Tibial artery (tissue), 4 donors: Measurements from ENCODE around the gene C7orf33.

Experiments
- DNase-seq, 2 donors: peaks; one replicate each; pipeline ENCODE4 v3.0.0-alpha.2; 2019
- H3K27ac ChIP-seq, 2 donors: fragments of 200-600 bp; sonication (generic) in 1 of 2; 1 replicate in 1 of 2; 2 replicates in 1 of 2; pipeline ENCODE4 v1.5.1; 2018 to 2019; ENCODE audit warnings: mild to moderate bottlenecking in 1 of 2
- H3K27me3 ChIP-seq, 2 donors: fragments of 200-600 bp; sonication (generic) in 1 of 2; one replicate each; pipeline versions ENCODE4 v1.5.1 to v1.6.0; 2016 to 2019
- H3K36me3 ChIP-seq, 3 donors: fragments of 200-600 bp; sonication (generic) in 2 of 3; one replicate each; pipeline ENCODE4 v1.5.1; 2016 to 2019; ENCODE audit warnings: mild to moderate bottlenecking in 2 of 3
- H3K4me1 ChIP-seq, 4 donors: fragments of 200-600 bp; sonication (generic) in 2 of 4; 1 replicate in 3 of 4; 2 replicates in 1 of 4; pipeline ENCODE4 v1.5.1; 2016 to 2019
- H3K4me3 ChIP-seq, 2 donors: fragments of 200-600 bp; sonication (generic) in 1 of 2; 1 replicate in 1 of 2; 2 replicates in 1 of 2; pipeline ENCODE4 v1.5.1; 2018 to 2019; ENCODE audit warnings: mild to moderate bottlenecking in 2 of 2
- H3K9me3 ChIP-seq, 3 donors: fragments of 200-600 bp; sonication (generic) in 1 of 3; one replicate each; pipeline ENCODE4 v1.5.1; 2016 to 2019
- intact Hi-C: fragments of 100-400 bp; cut with DNase I; formaldehyde crosslinking; loops from one replicate; pipeline ENCODE4 v1.15.0; 2023; ENCODE audit warnings: low total_unique reads
- TF ChIP-seq, protein P1 (sequence below), 2 experiments: fragments of 200-600 bp in 1 of 2; fragments of 450-650 bp in 1 of 2; IDR thresholded peaks; one replicate each; pipeline ENCODE4 v1.5.1; 2017 to 2019; ENCODE audit warnings: antibody characterized with exemption in 2 of 2, mild to moderate bottlenecking in 1 of 2, moderate library complexity in 1 of 2

C7orf33 gene, protein sequence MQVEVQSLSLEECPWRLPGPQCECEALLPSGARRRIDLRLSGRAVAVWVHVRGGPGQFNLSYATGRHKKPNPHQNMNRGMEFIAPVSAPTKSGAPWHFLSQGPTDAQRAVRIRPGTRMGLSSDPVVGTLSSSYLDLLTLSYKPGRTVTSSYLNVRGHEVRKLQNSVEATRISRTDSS

DNA sequence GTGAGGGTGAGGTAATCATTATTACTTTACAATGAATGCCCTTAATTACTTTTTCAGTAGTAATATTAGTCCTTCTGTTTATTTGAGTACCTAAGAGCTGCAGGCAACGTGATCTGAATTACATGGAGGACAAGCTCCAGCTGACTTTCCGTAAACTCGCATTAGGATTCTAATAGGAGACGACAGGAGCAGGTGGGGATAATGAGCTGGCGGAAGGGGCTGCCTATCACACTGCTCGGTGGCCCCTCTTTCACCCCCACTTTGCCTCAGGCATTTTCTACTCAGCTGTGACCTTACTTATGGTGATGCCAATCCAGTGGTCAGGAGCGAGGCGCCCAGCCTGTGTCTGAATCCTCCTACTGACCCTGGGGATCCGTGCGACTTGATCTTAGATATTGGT lies at the start of gene C7orf33:
Gene C7orf33, plus strand, starts transcription at position 296 of the 400 bp plus-strand sequence. CDS start 160 bp downstream, outside the sequence.
- Histone ChIP-seq H3K36me3 (no peaks in the 10 kb centered on the region), H3K4me1 (no peaks in the 10 kb centered on the region), H3K9me3 (no peaks in the 10 kb centered on the region), H3K4me3 (no peak within 1 kb of the TSS), H3K27ac (no peak within 1 kb of the TSS), H3K27me3 (peaks cover 0 to 32% of the 10 kb centered on the region in 2 donors)
- intact Hi-C loops, result no loop called here
- TF ChIP-seq, protein P1, sequence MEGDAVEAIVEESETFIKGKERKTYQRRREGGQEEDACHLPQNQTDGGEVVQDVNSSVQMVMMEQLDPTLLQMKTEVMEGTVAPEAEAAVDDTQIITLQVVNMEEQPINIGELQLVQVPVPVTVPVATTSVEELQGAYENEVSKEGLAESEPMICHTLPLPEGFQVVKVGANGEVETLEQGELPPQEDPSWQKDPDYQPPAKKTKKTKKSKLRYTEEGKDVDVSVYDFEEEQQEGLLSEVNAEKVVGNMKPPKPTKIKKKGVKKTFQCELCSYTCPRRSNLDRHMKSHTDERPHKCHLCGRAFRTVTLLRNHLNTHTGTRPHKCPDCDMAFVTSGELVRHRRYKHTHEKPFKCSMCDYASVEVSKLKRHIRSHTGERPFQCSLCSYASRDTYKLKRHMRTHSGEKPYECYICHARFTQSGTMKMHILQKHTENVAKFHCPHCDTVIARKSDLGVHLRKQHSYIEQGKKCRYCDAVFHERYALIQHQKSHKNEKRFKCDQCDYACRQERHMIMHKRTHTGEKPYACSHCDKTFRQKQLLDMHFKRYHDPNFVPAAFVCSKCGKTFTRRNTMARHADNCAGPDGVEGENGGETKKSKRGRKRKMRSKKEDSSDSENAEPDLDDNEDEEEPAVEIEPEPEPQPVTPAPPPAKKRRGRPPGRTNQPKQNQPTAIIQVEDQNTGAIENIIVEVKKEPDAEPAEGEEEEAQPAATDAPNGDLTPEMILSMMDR (IDR thresholded peaks at IDR 0.05), result no peak
- DNase-seq, result no peak

DNA sequence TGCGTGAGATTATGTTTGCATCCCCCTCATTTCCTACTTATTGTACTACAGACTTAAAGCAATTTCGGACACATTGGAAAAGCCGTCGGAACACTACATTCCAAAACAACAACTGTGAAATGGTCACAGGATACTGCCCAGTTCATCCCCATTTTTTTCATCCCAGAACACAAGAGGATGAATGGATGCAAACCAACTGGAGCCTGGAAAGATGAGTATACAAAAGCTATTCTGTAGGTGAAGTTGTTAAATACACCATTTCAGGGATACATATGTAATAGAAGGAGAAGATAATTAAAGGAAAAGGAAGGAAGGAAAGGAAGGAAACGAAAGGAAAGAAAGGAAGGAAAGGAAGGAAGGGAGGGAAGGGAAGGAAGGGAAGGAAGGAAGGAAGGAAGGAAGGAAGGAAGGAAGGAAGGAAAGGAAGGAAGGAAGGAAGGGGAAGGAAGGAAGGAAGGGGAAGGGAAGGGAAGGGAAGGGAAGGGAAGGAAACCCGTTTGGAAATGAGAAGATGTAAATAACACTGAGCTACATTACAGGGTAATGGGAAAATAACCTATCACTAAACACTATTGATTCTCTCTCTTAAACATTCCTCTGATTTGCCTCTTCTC lies 48.6 kb upstream of the C7orf33 start:
- no peaks in the 10 kb centered on the region for H3K27me3 ChIP-seq
- H3K27ac ChIP-seq, result no peak overlapping the region
- TF ChIP-seq, protein P1 (IDR thresholded peaks at IDR 0.05), result no peak
- H3K9me3 ChIP-seq, result no peaks in the 10 kb centered on the region
- no peak overlapping the region for H3K4me3 ChIP-seq
- peaks cover 0 to 14% (median 4%) of the 10 kb centered on the region in 4 donors for H3K4me1 ChIP-seq
- intact Hi-C loops, result no loop called here
- H3K36me3 ChIP-seq, result no peaks in the 10 kb centered on the region
- no peak for DNase-seq

DNA sequence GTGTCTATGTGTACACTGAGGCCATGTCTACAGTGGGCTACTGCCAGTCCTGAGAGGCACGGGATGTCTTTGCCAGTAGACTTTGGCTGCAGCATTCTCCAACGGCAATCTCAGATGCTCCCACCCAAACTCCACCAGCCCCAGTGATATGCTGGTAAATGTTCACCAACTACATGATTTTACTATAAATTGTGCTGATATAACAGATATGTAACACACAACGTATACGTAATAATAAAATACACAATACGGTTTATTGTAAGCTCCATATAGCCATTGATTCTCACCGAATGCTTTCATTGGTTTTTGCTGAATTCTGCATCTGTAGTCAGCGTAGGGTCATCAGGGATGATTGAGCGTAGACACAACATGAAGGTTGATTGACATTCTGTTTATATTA lies 47.3 kb upstream of the C7orf33 start:
- no peak overlapping the region for H3K27ac ChIP-seq
- intact Hi-C loops, result no loop called here
- H3K9me3 ChIP-seq, result no peaks in the 10 kb centered on the region
- no peak for DNase-seq
- TF ChIP-seq, protein P1 (IDR thresholded peaks at IDR 0.05), result no peak
- no peak overlapping the region for H3K4me3 ChIP-seq
- no peaks in the 10 kb centered on the region for H3K27me3 ChIP-seq
- no peaks in the 10 kb centered on the region for H3K36me3 ChIP-seq
- H3K4me1 ChIP-seq, result peaks cover 0 to 14% (median 4%) of the 10 kb centered on the region in 4 donors

DNA sequence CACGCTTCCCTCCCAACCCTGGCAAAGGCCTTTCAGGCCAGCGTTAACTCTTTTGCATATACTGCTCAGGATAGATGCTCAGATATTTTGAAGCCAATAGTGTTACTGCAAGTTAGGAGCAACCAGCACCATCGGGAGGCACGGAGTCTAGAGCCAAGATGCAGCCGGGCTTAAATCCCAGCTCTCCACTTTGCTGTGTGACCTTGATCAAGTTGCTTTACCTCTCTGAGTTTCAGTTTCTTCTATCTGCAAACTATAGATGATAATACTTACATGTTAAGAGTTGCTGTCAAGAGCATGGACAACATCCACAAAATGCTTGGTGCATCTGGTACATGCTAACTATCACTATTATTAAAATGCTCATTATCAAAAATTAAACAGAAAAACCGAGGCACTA lies 45.4 kb upstream of the C7orf33 start:
- Histone ChIP-seq H3K4me1 (peaks cover 0 to 11% (median 3%) of the 10 kb centered on the region in 4 donors), H3K27me3 (no peaks in the 10 kb centered on the region), H3K4me3 (no peak overlapping the region), H3K36me3 (no peaks in the 10 kb centered on the region), H3K27ac (no peak overlapping the region), H3K9me3 (no peaks in the 10 kb centered on the region)
- no peak for DNase-seq
- intact Hi-C loops, result no loop called here
- TF ChIP-seq, protein P1 (IDR thresholded peaks at IDR 0.05), result no peak

DNA sequence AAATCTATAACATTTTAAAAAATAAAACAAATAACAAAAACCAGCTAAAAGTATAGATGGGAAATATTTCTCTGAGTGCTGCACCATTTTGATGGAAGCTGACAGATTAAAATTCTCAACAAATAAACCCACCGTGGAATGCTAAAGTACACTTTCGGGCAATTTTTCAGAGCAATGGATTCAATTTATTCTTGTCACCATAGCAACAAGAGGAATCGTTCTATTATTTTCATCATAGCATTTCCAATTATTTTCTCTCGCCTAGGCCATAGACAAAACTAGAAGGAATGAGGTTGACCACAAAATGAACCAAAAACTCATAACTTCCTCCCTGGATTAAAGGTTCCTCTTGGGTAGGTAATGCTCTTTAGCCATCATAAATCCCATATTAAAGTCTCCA lies 44.6 kb upstream of the C7orf33 start:
- H3K27me3 ChIP-seq, result no peaks in the 10 kb centered on the region
- H3K4me1 ChIP-seq, result peaks cover 0 to 4% (median 0%) of the 10 kb centered on the region in 4 donors
- DNase-seq, result no peak
- intact Hi-C loops, result no loop called here
- TF ChIP-seq, protein P1 (IDR thresholded peaks at IDR 0.05), result no peak
- H3K36me3 ChIP-seq, result no peaks in the 10 kb centered on the region
- H3K9me3 ChIP-seq, result no peaks in the 10 kb centered on the region
- no peak overlapping the region for H3K27ac ChIP-seq
- H3K4me3 ChIP-seq, result no peak overlapping the region
